Suprapubic skin (tissue), 4 donors: ENCODE results near the gene SLC6A19.

Experiments
- CTCF ChIP-seq, 2 donors: fragments of 200-600 bp in 1 of 2; fragments of 450-650 bp in 1 of 2; sonication (generic) in 1 of 2; IDR thresholded peaks; one replicate each; pipeline ENCODE4 v1.5.1; 2016 to 2019; ENCODE audit warnings: antibody characterized with exemption in 2 of 2, mild to moderate bottlenecking in 1 of 2, moderate library complexity in 1 of 2
- EP300 ChIP-seq: sonication (generic); formaldehyde crosslinking; IDR thresholded peaks from one replicate; pipeline ENCODE4 v1.6.1; 2017; ENCODE audit warnings: antibody characterized with exemption
- POLR2A ChIP-seq, 2 donors: fragments of 450-650 bp; IDR thresholded peaks; one replicate each; pipeline ENCODE4 v1.6.1; 2017; ENCODE audit warnings: antibody characterized with exemption in 2 of 2, mild to moderate bottlenecking in 2 of 2, moderate library complexity in 2 of 2
- POLR2AphosphoS5 ChIP-seq, 3 donors: sonication (generic); formaldehyde crosslinking; IDR thresholded peaks; one replicate each; pipeline ENCODE4 v1.6.1; 2017; ENCODE audit warnings: antibody characterized with exemption in 3 of 3

GRCh38 chr5:1222621-1223277 is 21.4 kb downstream of the SLC6A19 start:
- TF ChIP-seq CTCF (IDR thresholded peaks at IDR 0.05) (no peak), POLR2AphosphoS5 (IDR thresholded peaks at IDR 0.05) (no peak), POLR2A (IDR thresholded peaks at IDR 0.05) (no peak), EP300 (no peak)
